ENCODE measurements around the gene ZYX.
"Not testable (repeated sequence)": the region's sequence is repeated elsewhere in the genome, so short reads cannot be mapped to it uniquely, and the experiment has no call there.

Gene ZYX

DNA sequence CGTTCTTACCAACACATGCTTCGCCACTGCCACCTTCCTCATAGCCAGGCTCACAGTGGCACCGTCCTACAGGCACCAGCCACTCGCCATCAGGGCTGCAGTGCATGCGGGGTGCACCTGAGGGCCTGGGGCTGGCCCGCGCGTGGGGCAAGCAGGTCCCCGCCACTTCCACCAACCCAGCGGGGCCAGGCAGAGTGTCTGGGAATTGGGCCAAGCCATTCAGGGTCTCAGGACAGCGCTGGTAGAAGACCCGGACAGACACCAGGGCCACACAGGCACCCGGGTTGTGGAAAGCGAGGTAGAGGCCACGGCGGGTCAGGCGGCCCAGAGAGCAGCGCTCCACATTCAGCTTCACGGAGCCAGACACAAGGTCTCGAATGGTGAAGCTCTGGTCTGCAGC, 18.5 kb downstream of the ZYX start:
- DNase-seq: no peak

DNA sequence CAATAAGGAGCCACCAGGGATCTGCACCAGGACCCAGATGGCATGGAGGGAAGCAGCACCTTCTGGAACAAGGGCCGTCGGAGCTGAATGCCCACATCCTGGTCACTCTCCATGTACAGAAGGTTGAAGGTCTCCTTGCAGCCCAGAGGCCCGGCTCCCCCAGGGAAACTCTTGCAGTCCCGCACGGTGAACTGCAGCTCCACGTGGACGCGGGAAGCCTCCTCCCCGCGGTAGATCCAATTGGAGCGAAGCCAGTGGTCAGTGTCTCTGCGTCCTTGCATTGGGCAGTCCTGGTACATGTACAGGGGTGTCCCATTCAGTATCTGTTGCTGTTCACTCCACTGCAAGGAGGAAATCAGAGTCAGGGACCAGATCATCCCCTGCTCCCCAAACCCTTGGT, 20.1 kb downstream of the ZYX start:
- DNase-seq: no peak

DNA sequence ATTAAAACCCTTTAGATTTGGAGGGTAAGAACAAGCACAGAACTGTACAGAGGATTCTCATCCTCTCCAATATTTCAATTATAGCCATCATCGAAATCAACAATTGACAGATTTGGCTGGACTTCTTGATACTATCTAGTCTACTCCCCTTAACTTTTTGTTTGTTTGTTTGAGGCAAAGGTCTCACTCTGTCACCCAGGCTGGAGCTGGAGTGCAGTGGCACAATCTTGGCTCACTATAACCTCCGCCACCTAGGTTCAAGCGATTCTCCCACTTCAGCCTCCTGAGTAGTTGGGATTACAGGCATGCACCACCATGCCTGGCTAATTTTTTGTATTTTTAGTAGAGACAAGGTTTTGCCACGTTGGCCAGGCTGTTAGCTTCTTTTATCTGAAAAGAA, 21.1 kb downstream of the ZYX start:
- not testable (repeated sequence) for DNase-seq

DNA sequence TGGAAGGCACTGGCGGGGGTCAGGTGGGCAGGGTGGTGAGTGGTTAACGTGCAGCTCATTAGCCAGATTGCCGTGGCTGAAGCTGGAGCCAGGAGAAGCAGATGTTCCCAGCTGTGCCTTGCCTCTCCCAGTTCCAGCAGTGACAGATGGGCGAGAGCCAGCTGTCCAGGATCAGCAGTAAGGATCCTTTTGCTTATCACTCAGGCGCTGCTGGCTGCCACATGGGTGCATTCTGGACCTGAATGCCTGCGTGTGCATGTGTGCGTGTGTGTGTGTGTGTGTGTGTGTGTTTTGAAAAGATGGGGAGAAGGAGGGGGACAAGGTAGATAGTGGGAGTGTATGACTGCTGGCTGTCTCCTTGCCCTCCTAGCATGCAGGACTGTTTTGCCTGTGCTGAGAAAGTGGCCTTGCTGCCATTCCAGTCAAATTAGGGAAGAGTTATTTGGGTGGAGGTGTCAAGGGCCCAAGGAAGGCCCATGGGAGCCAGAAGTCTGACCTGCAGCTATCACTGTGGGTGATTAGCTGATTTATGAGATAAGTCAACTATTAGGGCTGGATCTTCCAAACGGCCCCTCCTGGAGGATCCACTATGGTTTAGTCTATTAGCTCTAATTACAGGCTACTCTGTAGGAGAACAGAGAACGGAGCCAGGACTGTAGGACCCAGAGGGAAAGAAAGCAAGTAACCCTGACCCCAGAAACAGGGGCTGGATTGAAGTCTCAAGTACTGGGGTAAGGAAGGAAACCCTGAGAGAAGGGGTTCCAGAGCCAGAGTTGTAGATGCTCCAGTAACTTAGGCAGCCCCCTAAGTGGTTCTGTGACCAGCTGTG, 24.2 kb downstream of the ZYX start:
- no peak for DNase-seq

DNA sequence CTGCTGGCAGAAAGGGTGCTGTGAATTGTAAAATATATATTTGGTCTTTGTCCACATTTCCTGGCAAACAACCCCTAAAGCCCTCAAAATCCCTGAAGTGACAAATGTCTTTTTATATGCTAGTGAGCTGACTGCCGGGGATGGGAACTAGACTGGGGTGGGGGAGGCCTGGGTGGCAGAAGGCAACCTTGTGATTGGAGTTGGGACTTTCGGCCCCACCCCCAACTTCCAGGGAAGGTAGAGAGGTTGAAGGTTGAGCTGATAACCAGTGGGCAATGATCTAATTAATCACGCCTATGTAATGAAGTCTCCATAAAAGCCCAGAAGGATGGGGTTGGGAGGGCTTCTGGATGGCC, 24.8 kb downstream of the ZYX start:
- no peak for DNase-seq

DNA sequence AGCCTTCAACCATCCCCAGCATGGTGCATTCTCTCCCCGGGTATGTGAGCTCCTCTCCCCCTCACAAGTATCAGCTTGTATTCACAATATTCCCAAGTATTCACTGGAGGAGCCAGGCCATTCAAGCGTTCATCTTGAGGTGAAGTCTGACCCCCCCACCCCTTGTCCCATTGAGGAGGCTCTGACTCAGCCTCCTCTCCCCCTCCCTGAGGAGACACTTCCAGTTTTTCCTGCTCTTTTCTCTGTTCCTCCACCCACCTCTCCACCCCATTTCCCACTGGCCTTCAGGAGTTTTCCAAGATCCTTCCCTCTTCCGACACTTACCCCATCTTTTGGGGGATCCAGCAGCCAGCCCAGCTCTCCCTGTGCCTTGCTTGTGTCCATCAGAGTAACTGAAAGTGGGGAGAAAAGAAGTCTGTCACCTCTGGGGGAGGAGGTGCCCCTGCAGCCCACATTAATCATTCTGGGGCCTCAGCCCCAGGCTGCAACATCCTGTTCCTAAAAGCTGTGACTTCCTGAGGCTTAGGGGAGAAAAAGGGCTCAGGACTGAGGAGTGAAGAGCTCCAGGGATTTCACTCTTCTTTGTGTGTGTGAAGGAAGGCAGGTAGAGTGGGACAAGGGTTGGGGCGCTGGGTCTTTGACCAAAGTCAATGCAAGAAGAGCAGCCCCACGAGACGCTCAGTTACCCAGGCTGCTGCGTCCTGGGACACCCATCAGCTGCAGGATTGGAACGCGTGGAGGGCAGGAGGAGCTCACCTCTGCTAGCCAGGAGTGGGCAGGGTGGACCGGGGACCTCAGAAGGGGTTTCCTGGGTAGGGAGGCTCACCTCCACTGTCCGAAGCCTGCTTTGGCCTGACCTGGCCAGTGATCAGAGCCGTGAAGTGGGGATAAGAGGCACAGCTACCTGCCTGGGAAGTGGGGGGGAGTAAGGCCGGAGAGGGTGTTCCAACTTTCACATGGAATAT, 26.4 kb downstream of the ZYX start:
- peak; percentile 60 for DNase-seq

DNA sequence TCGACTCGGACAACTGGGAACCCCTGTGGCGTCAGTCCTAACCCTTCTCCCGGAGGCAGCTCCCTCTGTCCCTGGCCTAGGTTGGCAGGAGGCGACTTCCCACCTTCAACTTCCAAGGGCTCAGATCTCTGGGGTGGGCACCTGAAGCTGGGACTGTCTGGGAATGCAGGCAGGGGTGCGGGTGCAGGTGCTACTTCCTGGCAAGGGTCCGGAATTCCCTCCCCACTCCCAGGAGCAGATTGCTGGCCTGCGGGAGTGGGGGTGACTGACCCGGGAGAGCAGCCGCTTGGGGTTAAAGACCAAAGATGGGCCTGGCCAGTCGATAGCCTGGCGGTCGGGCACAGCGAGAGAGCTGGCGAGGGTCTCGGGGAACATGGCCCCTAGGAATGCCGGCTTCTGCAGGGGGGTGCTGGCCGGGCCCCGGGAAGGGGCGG, 27.1 kb downstream of the ZYX start:
- DNase-seq: no peak

DNA sequence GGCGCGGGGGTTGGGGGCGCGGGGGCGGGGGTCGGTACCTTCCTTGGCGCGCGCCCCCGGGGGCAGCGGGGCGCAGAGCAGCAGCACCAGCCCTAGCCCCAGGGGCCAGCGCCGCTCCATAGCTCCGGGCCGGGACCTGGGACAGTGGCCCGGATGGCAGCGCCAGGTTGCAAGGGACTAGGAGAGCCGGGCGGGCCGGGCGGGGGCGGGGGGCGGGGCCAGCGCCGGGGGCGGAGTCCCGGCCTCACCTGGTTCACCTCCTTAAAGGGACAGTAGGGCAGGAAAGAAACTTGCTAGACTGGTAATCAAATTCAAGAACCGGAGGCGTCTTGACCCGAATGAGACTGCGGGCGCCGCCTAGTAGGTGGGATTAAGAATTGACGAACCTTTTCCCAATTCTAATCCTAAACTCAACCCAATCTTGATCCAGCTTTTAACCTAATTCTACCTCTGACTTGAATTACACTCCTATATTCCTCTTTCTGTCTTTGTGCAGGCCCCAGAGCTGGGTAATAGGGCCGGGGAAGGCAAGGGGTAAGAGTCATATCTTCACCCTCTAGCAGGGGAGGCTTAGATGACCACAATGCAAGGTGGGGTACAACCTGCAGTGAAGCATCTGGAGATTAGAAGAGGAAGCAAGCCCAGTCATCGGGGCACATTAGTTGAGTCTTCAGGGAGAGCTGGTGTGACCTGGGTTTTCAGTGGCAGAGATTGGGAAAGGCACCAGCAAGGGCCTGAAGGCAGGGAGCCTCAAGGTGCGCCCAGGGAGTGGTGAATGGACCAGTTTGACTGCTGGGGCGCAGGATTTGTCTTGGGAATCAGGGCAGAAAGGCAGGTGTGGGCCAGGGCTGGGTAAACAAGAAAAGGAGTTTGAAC, 27.8 kb downstream of the ZYX start, which contains the start of gene EPHA1:
Gene EPHA1, minus strand, starts transcription at position 171 of the 876 bp plus-strand sequence. Its CDS starts 51 bp downstream, at position 120.
- DNase-seq: peak; percentile 78

DNA sequence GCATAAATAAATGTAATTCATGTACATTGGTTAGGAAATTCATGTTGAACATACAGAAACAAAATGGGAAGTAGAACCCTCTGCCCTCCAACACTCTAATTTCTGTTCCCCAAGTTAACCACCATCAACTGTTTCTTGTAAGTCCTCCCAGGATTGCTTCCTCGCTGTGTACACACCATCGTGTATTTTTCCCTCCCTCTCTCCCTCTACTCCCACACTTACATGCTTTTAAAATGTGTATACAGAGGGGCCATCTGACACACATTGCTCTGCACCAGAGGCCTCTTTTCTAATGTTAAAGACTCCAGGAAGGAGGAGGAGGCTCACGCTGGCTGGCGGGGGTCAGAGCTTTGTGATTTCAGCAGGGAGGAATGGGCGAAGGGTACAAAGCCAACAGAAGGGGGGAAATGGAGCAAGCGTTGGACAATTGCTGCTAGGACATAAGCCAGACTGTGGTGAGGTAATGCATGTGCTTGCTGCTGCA, 29.4 kb downstream of the ZYX start:
- no peak for DNase-seq

DNA sequence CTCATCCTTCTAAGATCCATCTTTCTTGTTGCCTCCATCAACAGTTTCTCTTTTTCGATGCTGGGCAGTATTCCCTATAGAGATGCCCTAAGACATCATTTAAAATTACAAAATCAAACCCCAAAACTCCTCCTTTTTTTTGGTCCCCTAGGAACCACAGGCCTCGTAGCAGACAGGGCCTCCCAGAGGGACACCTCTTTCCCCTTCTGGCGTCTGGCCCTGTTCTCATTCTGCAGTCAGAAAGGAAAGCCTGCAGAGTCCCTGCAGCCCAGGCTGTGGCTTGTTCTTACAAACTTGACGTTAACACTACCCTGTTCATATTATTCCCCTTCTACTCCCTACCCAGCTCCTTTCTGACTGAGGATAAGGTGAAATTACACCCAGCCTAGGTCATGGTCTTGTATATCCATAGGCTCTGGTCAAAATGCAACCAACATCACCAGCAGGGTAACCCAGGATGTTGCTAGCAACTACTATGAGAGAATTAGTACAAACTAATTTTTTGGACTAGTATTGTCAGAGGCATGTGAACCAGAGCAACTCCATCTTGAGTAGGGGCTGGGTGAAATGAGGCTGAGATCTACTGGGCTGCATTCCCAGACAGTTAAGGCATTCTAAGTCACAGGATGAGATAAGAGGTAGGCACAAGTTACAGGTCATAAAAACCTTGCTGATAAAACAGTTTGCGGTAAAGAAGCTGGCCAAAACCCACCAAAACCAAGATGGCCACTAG, 31.0 kb downstream of the ZYX start:
- DNase-seq: no peak

DNA sequence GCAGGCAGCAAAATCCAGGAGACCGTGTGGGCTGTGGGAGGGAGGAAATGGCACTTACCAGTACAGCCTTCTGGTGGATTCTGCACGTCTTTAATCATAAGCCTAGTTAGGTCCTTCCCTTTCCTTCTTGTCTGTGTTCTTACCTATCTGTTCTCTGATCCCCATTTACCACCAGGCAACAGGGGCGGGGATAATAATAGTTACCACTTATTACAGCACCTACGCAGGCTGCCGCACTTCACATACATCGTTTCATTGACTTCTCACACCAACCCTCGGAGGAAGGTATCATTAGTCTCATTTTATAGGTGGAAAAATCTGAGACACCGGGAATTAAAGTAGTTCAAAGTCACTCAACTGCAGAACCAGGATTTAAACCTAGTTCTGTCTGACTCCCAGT, 32.0 kb downstream of the ZYX start:
- no peak for DNase-seq

DNA sequence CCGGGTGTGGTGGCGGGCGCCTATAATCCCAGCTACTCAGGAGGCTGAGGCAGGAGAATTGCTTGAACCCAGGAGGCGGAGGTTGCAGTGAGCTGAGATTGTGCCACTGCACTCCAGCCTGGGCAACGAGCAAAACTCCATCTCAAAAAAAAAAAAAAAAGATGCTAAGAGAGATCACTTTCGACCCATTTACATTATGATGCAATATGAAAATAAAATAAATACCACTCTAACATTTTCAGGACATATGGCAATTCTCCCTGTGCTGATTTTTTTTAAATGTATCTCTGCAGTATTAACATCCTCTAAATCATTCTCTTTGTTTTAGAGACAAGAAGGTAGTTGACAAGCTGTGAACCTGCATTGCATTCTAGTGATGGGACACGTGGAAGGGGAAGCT, 34.1 kb downstream of the ZYX start:
- not testable (repeated sequence) for DNase-seq

DNA sequence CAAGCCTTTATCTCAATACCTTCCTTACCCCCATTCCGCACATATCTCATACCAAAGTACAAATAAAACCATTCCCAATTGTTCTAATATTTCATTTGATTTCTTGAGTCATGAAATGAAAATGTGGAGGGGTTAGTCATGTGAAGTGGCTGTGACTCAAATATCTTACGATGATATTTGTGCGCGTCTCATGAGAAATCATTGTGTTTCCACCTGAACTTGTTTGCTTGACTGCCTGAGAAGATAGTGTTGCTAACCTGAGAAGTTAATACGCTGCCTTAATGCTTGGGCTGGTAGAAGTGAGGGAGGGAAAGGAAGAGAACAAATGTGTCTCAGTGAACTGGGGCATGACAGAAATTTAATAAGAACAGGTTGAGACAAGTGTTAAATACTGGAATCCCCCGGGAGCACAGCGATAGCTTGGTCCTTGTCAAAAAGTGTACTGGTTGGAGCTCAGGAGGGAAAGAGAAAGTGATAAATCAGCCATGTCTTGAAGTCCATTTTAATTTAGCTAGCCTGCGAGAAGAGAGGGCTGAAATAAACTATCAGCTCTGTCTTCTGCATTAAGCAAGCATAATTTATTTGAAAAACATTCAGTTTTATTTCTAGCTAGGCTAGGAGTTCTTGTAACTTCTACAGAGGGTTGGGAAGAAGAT, 34.7 kb downstream of the ZYX start:
- DNase-seq: no peak

DNA sequence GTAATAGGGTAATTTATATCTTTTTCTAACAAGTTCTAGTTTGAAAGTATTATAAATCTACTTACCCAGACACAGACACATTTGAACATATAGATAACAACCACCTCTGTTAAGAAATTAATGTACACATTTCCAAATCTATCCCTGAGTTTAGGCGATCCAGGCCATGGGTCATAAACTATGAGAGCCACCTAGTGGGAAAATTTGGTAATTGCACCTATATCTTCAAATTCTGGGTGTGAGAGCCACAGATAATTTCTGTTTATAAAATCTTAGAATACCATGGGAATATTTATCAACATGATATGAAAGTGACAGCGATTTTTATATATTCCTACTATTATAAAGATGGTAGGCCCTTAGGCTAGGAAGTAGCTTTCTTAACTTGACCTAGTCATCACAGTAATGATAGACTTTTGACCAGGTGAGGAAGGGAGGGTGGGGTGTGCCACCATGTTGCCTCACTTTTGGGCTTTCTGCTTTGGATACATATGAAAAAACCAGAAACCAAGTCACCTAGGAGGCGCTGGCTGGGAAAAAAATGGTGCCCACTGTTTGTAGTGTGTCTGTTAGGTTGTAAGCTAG, 35.5 kb downstream of the ZYX start:
- peak; percentile 74 for DNase-seq

DNA sequence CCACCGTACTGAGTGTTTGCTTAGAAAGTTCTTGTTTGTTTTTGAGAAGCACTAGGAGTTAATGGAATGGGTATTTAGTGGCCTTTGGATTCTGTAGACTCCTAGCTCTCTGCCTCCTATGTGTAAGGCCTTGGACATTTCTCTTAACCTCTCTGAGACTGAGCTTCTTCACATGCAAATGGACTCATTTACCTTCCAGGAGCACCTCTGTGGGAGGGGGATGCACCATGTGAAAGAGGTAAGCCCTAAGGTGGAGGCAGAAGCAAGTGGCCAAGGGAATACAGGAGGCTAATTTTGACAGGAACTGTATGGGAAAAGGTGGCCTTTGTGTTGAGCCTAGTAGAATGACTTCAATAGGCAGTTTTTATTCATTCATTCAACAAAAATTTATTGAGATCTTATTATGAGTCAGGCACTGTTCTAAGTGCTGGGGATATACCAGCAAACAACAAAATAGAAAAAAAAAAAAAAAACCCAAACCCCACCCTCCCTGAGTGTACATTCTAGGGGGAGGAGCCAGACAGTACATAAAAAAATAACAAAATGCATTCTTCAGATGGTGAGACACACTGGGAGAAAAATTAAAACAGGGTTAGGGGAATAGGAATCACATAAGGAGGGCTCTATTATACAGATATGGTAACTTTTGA, 36.7 kb downstream of the ZYX start:
- no peak for DNase-seq

DNA sequence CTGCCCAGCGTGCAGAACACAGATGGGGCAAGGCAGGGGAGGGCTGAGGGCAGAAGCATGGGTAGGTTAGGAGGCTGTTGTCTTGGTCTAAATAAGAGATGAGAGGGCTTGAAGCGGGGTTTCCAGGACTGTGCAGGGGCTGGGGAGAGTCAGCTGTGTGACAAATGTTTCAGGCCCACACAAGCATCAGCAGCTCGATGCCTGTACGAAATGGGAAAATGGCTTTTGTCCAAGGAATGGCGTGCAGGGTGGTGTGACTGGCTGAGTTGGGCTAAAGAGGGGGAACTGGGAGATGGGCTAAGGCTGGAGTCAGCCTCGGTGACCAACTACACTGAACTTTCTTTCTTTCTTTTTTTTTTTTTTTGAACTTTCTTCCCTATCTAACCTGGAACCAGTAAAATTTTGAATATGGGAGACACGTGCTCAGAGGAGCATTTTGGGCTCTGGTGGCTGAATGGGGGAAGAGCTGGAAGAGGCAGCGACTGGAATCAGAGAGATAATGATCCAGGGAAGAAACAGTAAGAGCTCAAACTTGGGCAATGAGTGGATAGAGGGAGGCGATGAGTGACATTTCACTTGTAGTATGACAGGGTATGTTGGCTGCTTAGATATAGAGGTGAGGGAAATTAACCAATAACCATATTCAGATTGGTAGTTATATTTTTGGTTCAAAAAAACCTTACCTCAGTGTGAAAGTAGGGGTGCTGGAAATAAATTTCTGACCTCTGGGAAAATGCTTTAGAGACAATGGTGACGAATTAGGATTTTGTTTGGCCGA, 37.7 kb downstream of the ZYX start:
- DNase-seq: no peak

DNA sequence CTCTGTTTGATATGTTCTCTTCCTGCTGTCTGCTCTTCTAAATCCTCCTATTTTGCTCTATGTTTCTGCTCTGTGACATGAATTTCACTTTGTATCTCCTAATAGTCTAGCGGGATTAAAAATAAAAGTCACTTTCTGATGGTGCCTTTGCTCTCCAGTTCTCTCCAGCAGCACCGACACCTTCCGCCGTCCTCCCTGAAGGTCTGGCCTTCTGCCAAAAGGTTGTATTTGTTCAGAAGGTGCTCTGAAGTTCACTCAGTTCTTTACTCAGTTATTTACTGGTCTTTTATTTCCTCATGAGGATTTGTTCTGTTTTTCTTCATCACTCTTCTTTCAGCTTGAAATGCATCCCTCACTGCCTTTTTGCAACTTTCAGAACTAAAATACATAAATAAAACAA, 38.7 kb downstream of the ZYX start:
- no peak for DNase-seq

DNA sequence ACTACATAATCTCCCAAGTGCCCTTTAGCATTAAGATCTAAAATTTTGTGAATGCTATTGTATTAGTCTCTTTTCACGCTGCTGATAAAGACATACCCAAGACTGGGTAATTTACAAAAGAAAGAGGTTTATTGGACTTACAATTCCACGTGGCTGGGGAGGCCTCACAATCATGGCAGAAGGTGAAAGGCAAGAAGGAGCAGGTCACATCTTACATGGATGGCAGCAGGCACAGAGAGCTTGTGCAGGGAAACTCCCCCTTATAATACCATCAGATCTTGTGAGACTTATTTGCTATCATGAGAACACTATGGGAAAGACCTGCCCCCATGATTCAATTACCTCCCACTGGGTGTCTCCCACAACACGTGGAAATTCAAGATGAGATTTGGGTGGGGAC, 39.5 kb downstream of the ZYX start:
- not testable (repeated sequence) for DNase-seq

DNA sequence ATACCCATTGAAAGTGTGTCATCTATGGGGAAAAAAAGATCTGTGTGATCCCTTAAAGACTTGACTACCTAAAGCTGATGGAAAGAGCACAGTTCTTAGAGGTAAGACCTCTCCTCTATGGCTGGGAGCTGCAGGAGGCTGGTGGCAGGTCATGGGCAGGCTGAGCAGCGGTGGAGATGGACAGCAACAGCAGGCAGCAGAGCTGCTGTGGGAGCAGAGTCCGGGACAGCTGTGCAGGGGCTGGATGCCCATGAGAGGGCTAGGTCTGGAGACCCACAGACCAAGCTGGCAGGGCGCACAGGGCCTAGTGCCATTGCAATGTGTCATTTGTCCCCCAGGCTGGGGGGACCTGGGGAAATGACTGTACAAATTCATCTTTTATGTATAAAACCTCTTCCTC, 40.9 kb downstream of the ZYX start:
- DNase-seq: no peak

DNA sequence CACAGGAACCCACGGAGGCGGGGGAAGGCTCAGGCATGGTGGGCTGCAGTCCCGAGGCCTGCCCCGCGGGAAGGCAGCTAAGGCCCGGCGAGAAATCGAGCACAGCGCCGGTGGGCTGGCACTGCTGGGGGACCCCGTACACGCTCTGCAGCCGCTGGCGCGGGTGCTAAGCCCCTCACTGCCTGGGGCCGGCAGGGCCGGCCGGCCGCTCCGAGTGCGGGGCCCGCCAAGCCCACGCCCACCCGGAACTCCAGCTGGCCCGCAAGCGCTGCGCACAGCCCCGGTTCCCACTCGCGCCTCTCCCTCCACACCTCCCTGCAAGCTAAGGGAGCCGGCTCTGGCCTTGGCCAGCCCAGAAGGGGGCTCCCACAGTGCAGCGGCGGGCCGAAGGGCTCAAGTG, 43.3 kb downstream of the ZYX start:
- DNase-seq: not testable (repeated sequence)
